T47D (cell line): Measurements from ENCODE around the gene ZNF138.
A peak's percentile ranks its signal among the peaks of the same experiment; 100 is the strongest.
"Not testable (repeated sequence)": the region's sequence is repeated elsewhere in the genome, so short reads cannot be mapped to it uniquely, and the experiment has no call there.

Experiments
- DNase-seq, 2 experiments: peaks; one replicate each; pipeline versions ENCODE4 v3.0.0 to v3.0.0-alpha.2; 2011 to 2012; ENCODE audit warnings: low read depth in 1 of 2, low spot score in 1 of 2
- JUND ChIP-seq: IDR thresholded peaks from 2 replicates; pipeline ENCODE4 v1.6.1; 2012; ENCODE audit warnings: low read depth
- in situ Hi-C: cut with HindIII; loops from 2 replicates; pipeline ENCODE4 v1.10.0; 2016; ENCODE audit warnings: low sequenced_read_pairs, low pct_unique_long_range_greater_than_20kb

Gene ZNF138

GRCh38 chr7:64794171-64794844, at the start of gene ZNF138:
ZNF138 (plus strand) TSS chr7:64794428; CDS start chr7:64794569, 141 bp downstream.
- in situ Hi-C loops, result no loop called here
- DNase-seq, result peak; percentile 99

DNA sequence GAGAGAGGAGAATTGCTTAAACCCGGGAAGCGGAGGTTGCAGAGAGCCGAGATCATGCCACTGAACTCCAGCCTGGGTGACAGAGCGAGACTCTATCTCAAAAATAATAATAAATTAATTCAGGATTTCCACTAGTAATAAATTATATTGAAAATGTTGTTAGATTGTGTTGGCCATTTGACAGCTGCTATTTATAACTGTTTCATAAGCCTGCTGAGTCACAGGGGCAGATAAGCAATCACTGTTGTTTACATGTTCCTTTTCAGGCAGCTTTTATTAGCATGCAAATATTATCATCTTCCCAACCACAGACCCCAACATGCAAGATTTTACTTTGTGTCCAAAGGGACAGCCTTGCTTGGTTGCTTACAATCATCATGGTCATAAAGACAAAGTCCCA, 49.5 kb upstream of the ZNF138 start:
- DNase-seq, result no peak
- no peak for TF ChIP-seq JUND
- in situ Hi-C loops, result no loop called here

More at GRCh38 chr7:64794171-64794844, at the start of gene ZNF138:
- no peak for TF ChIP-seq JUND

GRCh38 chr7:64747802-64748201, 46.4 kb upstream of the ZNF138 start:
- peak in 1 of 2 experiments; percentile 30 for DNase-seq
- in situ Hi-C loops, result no loop called here
- TF ChIP-seq JUND, result no peak

- TF ChIP-seq JUND, result no peak
- in situ Hi-C loops, result no loop called here
- no peak for DNase-seq
Measured at GRCh38 chr7:64753032-64753431, 41.2 kb upstream of the ZNF138 start.

DNA sequence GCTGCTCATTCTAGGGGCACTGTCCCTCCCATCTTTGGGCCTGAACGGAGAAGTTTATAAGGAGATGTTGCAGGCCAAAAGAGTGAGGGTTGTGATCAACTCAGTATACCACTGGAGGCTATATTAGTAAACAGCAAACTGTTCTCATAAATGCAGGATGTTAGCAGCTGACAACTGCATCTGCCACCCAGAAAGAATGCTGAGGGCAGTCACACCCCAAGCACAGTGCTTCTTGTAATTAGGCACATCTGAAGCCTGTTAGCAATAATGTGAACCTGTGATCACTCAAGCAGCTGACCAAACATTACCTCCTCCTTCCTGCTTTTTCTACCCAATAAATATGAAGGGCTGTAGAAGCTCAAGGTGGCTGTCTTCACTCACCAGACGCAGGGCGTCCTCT, 38.4 kb upstream of the ZNF138 start:
- in situ Hi-C loops, result no loop called here
- no peak for DNase-seq
- TF ChIP-seq JUND, result no peak

GRCh38 chr7:64758151-64758550, 36.1 kb upstream of the ZNF138 start:
- DNase-seq, result peak in 1 of 2 experiments; percentile 89
- TF ChIP-seq JUND, result no peak
- in situ Hi-C loops, result no loop called here

DNA sequence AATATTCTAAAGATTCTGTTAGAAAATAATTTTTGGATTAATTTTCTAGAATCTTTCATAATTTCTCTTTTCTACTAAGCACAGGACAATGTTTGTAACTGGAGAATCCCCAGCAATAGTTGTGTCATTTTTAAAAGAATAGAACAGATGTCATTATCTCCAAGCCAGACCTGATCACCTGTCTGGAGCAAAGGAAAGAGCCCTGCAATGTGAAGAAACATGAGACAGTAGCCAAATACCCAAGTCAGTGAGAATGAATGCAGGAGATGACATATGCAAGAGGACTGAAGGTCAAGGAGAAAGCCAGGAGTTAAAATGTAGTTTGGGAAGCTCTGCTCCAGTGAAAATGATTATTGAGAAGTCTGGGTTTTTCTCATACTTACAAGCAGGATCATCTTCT, 25.4 kb upstream of the ZNF138 start:
- no peak for TF ChIP-seq JUND
- no peak for DNase-seq
- in situ Hi-C loops, result no loop called here

DNA sequence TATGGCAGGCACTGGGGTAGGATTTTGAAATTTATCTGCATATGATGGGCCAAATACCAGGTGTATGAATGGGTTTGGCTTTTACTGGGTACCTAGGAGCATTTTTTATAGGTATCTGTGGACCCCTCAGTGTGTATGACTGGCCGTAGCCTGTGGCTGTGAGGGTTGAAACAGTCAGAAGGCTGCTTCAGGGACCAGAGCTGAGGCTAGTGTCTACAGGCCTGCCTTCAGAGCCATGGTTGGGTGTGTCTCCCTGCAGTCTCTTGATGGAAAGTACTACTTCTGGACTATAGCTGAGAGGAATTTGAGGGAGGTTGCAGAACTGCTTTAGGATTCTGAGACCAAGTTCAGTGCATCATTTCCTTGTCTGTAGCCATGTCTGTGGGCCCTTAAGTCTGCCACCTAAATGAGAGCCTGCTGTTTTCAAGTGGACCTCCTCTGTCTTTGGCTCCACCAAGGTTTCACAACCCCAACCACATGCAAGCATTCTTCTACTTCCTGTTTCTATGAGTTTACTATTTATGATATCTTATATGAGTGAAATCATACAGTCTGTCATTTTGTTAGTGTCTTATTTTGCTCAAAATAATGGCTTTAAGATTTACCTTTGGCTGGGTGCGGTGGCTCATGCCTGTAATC, 19.9 kb upstream of the ZNF138 start:
- in situ Hi-C loops, result no loop called here
- no peak for TF ChIP-seq JUND
- no peak for DNase-seq

DNA sequence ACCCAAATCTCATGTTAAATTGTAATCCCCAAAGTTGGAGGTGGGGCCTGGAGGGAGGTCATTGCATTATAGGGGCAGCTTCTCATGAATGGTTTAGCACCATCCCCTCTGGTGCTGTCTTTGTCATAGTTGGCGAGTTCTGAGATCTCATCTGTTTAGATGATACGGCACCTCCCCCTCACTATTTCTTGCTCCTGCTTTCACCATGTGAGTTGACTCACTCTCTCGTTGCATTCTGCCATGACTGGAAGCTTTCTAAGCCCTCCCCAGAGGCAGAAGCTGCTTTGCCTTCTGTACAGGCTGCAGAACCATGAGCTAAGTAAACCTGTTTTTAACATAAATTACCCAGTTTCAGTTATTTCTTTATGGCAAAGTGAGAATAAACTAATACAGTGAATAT, 18.9 kb upstream of the ZNF138 start:
- in situ Hi-C loops, result no loop called here
- TF ChIP-seq JUND, result no peak
- no peak for DNase-seq

GRCh38 chr7:64784842-64785241, 9.4 kb upstream of the ZNF138 start:
- DNase-seq, in situ Hi-C loops: not testable (repeated sequence)

DNA sequence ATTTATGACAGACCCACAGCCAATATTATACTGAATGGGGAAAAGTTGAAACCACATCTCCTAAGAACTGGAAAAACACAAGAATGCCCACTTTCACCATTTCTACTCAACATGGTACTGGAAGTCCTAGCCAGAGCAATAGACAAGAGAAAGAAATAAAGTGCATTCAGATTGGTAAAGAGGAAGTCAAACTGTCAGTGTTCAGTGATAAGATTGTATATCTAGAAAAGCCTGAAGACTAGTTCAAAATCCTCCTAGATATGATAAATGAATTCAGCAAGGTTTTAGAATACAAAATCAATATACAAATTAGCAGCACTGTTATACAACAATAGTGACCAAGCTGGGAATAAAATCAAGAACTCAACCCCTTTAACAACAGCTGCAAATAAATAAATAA, 6.9 kb upstream of the ZNF138 start:
- in situ Hi-C loops, result no loop called here
- no peak for TF ChIP-seq JUND
- no peak for DNase-seq

DNA sequence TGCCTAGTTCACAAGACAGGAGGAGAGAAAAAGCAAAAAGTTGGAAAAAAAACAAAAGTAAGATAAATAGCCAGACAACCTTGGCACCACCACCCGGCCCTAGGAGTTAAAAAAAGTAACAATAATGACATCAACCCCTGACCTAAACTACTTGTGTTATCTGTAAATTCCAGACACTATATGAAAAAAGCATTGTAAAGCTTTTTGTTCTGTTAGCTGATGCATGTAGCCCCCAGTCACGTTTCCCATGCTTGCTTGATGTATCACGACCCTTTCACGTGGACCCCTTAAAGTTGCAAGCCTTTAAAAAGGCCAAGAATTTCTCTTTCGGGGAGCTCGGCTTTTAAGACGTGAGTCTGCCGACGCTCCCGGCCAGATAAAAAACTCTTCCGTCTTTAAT, 5.0 kb upstream of the ZNF138 start:
- DNase-seq, in situ Hi-C loops: not testable (repeated sequence)

GRCh38 chr7:64793106-64793755, 997 bp upstream of the ZNF138 start:
- in situ Hi-C loops, result no loop called here
- no peak for TF ChIP-seq JUND
- DNase-seq, result no peak
